PC-3 (cell line): ENCODE measurements around the gene HHIPL2. TPM values are rescaled to one million over a fixed set of nuclear protein-coding genes. Genes with fewer than 3 reads are reported as not detected.

Source experiments
- ATAC-seq: fragments of 200-7000 bp; cut with Tn5 transposase; 2 replicates; pipeline ENCODE4 v1.9.1; 2020; ENCODE audit warnings: mild to moderate bottlenecking, moderate library complexity
- BruUV-seq: library from RNA; stranded (reverse); fragments of 400-500 nt; replicated peaks from 2 replicates; lab custom pipeline; 2021; lab: Mats Ljungman, UMichigan
- CTCF ChIA-PET: fragments of 300-600 bp; sonication (Branson Sonifier 250); formaldehyde crosslinking; loops from one replicate; lab custom pipeline; 2022; ENCODE audit warnings: antibody characterized with exemption; lab: Charles Lee
- POLR2A ChIA-PET: fragments of 300-600 bp; sonication (Branson Sonifier 250); formaldehyde crosslinking; loops from one replicate; lab custom pipeline; 2022; ENCODE audit warnings: antibody characterized with exemption; ENCODE audit not compliant: unreplicated experiment; lab: Charles Lee
- DNase-seq: peaks from one replicate; pipeline ENCODE4 v3.0.0-alpha.2; 2015
- H2AFZ ChIP-seq: fragments of 300-600 bp; sonication (generic); 2 replicates; pipeline ENCODE4 v1.6.0; 2016; ENCODE audit warnings: antibody characterized with exemption, low read length
- H3F3A ChIP-seq: fragments of 300-600 bp; sonication (generic); one replicate; pipeline ENCODE4 v1.6.0; 2017; ENCODE audit warnings: antibody characterized with exemption, low read length, control low read depth, mild to moderate bottlenecking; ENCODE audit not compliant: unreplicated experiment
- H3K27ac ChIP-seq: fragments of 300-600 bp; sonication (generic); 2 replicates; pipeline ENCODE4 v1.5.1; 2016; ENCODE audit warnings: mild to moderate bottlenecking, low read length
- H3K27me3 ChIP-seq: fragments of 300-600 bp; sonication (generic); 2 replicates; pipeline ENCODE4 v1.6.1; 2016; ENCODE audit warnings: low read length, mixed read lengths
- H3K36me3 ChIP-seq: fragments of 300-600 bp; sonication (generic); 2 replicates; pipeline ENCODE4 v1.6.1; 2016; ENCODE audit warnings: low read depth, mixed run types, low read length, mixed read lengths
- H3K4me1 ChIP-seq: fragments of 300-600 bp; sonication (generic); 2 replicates; pipeline ENCODE4 v1.5.1; 2016; ENCODE audit warnings: low read length; ENCODE audit not compliant: insufficient read depth
- H3K4me2 ChIP-seq: fragments of 300-600 bp; sonication (generic); 2 replicates; pipeline ENCODE4 v1.6.0; 2016; ENCODE audit warnings: low read length
- H3K4me3 ChIP-seq: fragments of 300-600 bp; sonication (generic); 2 replicates; pipeline ENCODE4 v1.5.1; 2016; ENCODE audit warnings: mild to moderate bottlenecking, low read length, mixed read lengths
- H3K79me2 ChIP-seq: fragments of 300-600 bp; sonication (generic); 2 replicates; pipeline ENCODE4 v1.6.1; 2017; ENCODE audit warnings: low read length, mixed read lengths
- H3K9ac ChIP-seq: fragments of 300-600 bp; sonication (generic); 2 replicates; pipeline ENCODE4 v1.6.0; 2016; ENCODE audit warnings: mild to moderate bottlenecking, low read length
- H3K9me2 ChIP-seq: fragments of 300-600 bp; sonication (generic); replicated peaks from 2 replicates; pipeline ENCODE4 v1.6.1; 2016; ENCODE audit warnings: mixed run types, low read length, mixed read lengths
- H3K9me3 ChIP-seq: fragments of 300-600 bp; sonication (generic); 2 replicates; pipeline ENCODE4 v1.6.1; 2016; ENCODE audit warnings: low read length, mixed read lengths
- H4K20me1 ChIP-seq: fragments of 300-600 bp; sonication (generic); 2 replicates; pipeline ENCODE4 v1.6.1; 2016; ENCODE audit warnings: low read length, mixed read lengths
- EZH2 ChIP-seq: fragments of 300-600 bp; sonication (generic); IDR thresholded peaks from one replicate; pipeline ENCODE4 v1.6.1; 2017; ENCODE audit warnings: antibody characterized with exemption, mild to moderate bottlenecking, low read length; ENCODE audit not compliant: unreplicated experiment
- EZH2phosphoT487 ChIP-seq: fragments of 300-600 bp; sonication (generic); IDR thresholded peaks from 2 replicates; pipeline ENCODE4 v1.6.1; 2018; ENCODE audit warnings: mild to moderate bottlenecking, antibody characterized with exemption, low read length, borderline replicate concordance
- intact Hi-C: fragments of 100-400 bp; cut with micrococcal nuclease; formaldehyde crosslinking; loops from 2 replicates; pipeline ENCODE4 v1.9.0; 2023
- total RNA-seq: library from RNA; depleted of rRNA; stranded (reverse); fragments of >200 nt; gene quantifications from 2 replicates; pipeline ENCODE4 v1.2.3, GENCODE V29; 2014
- TF ChIP-seq, protein P1 (sequence below): fragments of 300-600 bp; sonication (generic); conservative IDR thresholded peaks from 2 replicates; pipeline ENCODE4 v1.5.1; 2017; ENCODE audit warnings: antibody characterized with exemption, low read depth, mild to moderate bottlenecking, low read length

The HHIPL2 gene
- total RNA-seq, 1 experiment from 2014 or later, result 1.2 TPM

DNA sequence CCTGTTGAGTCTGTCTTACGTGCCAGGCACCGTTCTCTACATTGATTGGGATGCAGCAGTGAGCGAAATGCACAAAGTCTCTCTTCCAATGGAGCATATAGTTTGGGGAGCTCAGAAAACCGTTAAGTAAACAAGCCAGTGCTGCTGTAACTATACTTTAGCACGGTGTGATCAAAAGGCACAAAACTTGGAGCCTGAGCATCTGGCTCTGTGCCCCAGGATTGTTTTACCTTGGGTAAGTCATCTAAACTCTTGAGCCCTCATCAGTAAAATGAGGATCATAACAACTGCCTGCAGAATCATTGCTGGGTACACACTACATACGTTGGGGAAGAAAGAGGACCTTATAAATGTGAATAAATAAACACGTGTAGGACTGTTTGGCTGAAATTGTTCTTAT, 1.8 kb downstream of the HHIPL2 start:
- no peak for TF ChIP-seq EZH2phosphoT487
- TF ChIP-seq EZH2, result no peak
- TF ChIP-seq, protein P1, sequence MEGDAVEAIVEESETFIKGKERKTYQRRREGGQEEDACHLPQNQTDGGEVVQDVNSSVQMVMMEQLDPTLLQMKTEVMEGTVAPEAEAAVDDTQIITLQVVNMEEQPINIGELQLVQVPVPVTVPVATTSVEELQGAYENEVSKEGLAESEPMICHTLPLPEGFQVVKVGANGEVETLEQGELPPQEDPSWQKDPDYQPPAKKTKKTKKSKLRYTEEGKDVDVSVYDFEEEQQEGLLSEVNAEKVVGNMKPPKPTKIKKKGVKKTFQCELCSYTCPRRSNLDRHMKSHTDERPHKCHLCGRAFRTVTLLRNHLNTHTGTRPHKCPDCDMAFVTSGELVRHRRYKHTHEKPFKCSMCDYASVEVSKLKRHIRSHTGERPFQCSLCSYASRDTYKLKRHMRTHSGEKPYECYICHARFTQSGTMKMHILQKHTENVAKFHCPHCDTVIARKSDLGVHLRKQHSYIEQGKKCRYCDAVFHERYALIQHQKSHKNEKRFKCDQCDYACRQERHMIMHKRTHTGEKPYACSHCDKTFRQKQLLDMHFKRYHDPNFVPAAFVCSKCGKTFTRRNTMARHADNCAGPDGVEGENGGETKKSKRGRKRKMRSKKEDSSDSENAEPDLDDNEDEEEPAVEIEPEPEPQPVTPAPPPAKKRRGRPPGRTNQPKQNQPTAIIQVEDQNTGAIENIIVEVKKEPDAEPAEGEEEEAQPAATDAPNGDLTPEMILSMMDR, result no peak
- H3K79me2 ChIP-seq, result no peaks in the 10 kb centered on the region
- no peaks in the 10 kb centered on the region for H3F3A ChIP-seq
- 0 out of 2 replicates have a peak overlapping the region, but pooled peaks have one; percentile 41 for H2AFZ ChIP-seq
- no peaks in the 10 kb centered on the region for H3K36me3 ChIP-seq
- ChIA-PET CTCF (interaction anchor here (1.1 kb wide), 1 partner anchor 88 kb away, joined by 6 read pairs; no protein-coding TSS in a partner anchor), POLR2A (no interaction called here)
- H3K4me2 ChIP-seq, result peak overlapping the region; percentile 65
- no peaks in the 10 kb centered on the region for H3K9me2 ChIP-seq
- H3K27me3 ChIP-seq, result no peaks in the 10 kb centered on the region
- H3K4me1 ChIP-seq, result peaks cover 25% of the 10 kb centered on the region
- BruUV-seq, result no TSS peak
- H3K27ac ChIP-seq, result no peak overlapping the region
- ATAC-seq (no peak), DNase-seq (no peak)
- H3K9ac ChIP-seq, result no peak overlapping the region
- no peaks in the 10 kb centered on the region for H4K20me1 ChIP-seq
- intact Hi-C loops, result loop anchor here (2.0 kb wide), 1 partner anchor 81 kb away; no protein-coding TSS in a partner anchor
- H3K9me3 ChIP-seq, result no peaks in the 10 kb centered on the region
- no peak overlapping the region for H3K4me3 ChIP-seq

DNA sequence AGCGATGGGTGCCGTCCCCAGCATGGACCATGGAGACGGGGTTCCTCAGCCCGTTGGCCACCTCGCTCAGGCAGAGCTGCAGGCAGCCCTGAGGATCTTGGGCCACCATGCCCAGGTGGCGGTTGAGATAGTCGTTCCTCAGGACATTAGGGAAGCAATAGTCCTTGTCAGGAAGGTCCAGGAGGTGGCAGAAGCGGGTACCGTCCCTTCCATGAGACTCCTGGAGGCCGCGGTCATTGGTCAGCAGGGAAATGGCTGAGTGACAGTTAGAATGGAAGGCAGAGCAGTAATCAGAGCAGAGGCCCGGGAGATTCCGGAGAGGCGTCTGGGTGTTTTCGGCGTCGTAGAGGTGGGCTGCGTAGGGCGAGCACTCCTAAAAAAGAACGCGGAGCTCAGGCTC, 4.1 kb downstream of the HHIPL2 start:
- intact Hi-C loops, result no loop called here
- H3K4me1 ChIP-seq, result peaks cover 25% of the 10 kb centered on the region
- TF ChIP-seq EZH2phosphoT487 (no peak), EZH2 (no peak)
- TF ChIP-seq, protein P1, result peak; percentile 38
- no TSS peak for BruUV-seq
- no peak overlapping the region for H3K4me3 ChIP-seq
- H3F3A ChIP-seq, result no peaks in the 10 kb centered on the region
- no peak overlapping the region for H2AFZ ChIP-seq
- DNase-seq (no peak), ATAC-seq (no peak)
- no peaks in the 10 kb centered on the region for H3K36me3 ChIP-seq
- H3K9me3 ChIP-seq, result no peaks in the 10 kb centered on the region
- no peak overlapping the region for H3K9ac ChIP-seq
- no peaks in the 10 kb centered on the region for H3K27me3 ChIP-seq
- no peak overlapping the region for H3K4me2 ChIP-seq
- H3K9me2 ChIP-seq, result no peaks in the 10 kb centered on the region
- H4K20me1 ChIP-seq, result no peaks in the 10 kb centered on the region
- POLR2A ChIA-PET, result no interaction called here
- H3K27ac ChIP-seq, result no peak overlapping the region
- H3K79me2 ChIP-seq, result no peaks in the 10 kb centered on the region
- CTCF ChIA-PET, result no interaction called here

DNA sequence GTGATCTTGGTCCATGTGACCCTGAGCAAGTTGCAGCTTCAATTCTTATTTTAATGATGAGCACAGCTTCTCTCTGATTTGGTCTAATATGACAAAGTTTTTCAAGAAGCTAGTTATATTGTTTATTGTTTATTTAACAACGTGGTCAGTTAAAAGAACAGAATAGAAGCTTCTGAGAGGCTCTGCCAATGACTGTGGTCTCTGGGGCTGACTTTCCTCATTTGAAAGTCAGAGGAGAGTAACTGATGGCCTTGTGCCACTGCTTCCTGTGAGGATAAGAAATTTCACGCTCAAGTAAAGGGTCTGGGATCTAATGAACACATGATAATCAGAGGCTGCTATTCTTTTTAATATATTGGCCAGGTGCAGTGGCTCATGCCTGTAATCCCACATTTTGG, 7.3 kb downstream of the HHIPL2 start:
- intact Hi-C loops, result no loop called here
- Histone ChIP-seq H3K27me3 (no peaks in the 10 kb centered on the region), H3K4me2 (no peak overlapping the region), H3K79me2 (no peaks in the 10 kb centered on the region), H3F3A (no peaks in the 10 kb centered on the region), H3K9me2 (no peaks in the 10 kb centered on the region), H3K9ac (no peak overlapping the region), H3K4me3 (no peak overlapping the region), H3K36me3 (no peaks in the 10 kb centered on the region), H4K20me1 (no peaks in the 10 kb centered on the region), H3K4me1 (no peaks in the 10 kb centered on the region), H3K9me3 (no peaks in the 10 kb centered on the region), H3K27ac (no peak overlapping the region), H2AFZ (no peak overlapping the region)
- BruUV-seq, result no TSS peak
- POLR2A ChIA-PET, result no interaction called here
- DNase-seq, result no peak
- TF ChIP-seq EZH2phosphoT487 (no peak), EZH2 (no peak)
- TF ChIP-seq, protein P1, result no peak
- CTCF ChIA-PET, result no interaction called here
- no peak for ATAC-seq
